ENCODE data around the gene QRFP.

GRCh38 chr9:130943221-130943620 lies 46.6 kb upstream of the QRFP start:
- TF ChIP-seq CTCF (IDR thresholded peaks at IDR 0.05) (no peak), POLR2AphosphoS5 (IDR thresholded peaks at IDR 0.05; ENCODE audit: low read depth, low read length) (no peak), SIN3A (IDR thresholded peaks at IDR 0.05; ENCODE audit: borderline replicate concordance, low read depth, low read length) (no peak), PBX3 (IDR thresholded peaks at IDR 0.05) (no peak), EP300 (IDR thresholded peaks at IDR 0.05; ENCODE audit: borderline replicate concordance in 1 of 2, low read depth in 1 of 2, low read length in 1 of 2) (no peak)

Measured in SK-N-SH (cell line).